GM12872 (cell line): ENCODE results near the gene HLA-DRA.

Experiments
- CTCF ChIP-seq: IDR thresholded peaks from 3 replicates; pipeline ENCODE4 v1.5.1; 2011; ENCODE audit warnings: low read depth, mild to moderate bottlenecking, low read length, moderate library complexity; ENCODE audit not compliant: insufficient read depth

HLA-DRA gene

GRCh38 chr6:32405656-32406055 is 34.0 kb upstream of the HLA-DRA start:
- no peak for TF ChIP-seq CTCF

GRCh38 chr6:32406197-32406596 is 33.5 kb upstream of the HLA-DRA start:
- TF ChIP-seq CTCF = no peak

DNA sequence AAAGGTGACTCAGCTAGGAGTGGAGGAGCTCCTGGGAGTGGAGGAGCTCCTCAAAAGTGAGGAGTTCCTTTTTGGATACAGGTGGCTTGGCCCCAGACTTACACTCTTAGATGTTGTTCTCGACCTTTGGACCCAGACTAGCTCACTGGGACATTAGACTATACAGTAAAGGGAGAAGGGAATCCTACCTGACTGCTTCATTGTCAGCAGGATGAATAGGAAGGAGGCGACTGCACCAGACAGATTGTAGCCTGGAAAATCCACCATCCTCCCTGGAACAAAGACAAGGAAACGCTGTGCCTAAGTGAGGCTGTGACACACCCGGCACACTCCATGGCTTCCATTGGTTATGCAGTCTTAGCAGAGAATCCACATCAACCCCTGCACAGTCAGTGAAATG is 32.8 kb upstream of the HLA-DRA start, which contains the start of gene BTNL2:
Gene BTNL2, minus strand, starts transcription at position 325 of the 400 bp plus-strand sequence. Its CDS starts 58 bp downstream, at position 267.
- no peak for TF ChIP-seq CTCF

GRCh38 chr6:32410906-32411305 is 28.8 kb upstream of the HLA-DRA start:
- no peak for TF ChIP-seq CTCF

GRCh38 chr6:32411566-32412327 is 27.9 kb upstream of the HLA-DRA start:
- no peak for TF ChIP-seq CTCF

DNA sequence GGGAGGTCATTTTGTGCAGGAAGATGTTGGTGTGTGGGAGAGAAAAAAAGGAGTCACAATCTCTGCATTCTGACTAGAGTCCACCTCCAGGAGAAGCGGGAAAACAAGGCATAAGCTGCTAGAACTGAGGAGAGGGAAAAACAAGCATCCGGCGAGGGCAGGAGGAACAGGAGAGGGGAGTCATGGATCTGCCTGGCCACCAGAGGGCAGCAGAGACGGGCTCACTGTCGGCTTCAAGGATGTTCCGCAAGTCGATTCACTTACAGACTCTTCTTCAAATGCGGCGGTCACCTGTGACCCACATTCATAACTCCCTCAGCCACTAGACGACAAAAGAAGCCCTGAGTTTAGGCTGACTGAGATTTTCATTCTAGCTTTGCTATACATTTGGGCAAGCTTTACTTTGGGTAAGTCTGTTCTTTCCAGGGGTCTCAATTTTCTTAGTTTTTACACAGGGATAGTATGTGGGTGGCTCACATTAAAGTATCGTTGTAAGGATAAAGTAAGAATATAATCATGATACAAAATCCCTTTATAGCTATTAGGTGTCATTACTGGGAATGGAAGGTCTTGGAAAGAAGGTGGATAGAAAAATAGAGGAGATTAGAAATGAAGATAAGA is 26.1 kb upstream of the HLA-DRA start:
- peak; percentile 98 for TF ChIP-seq CTCF

GRCh38 chr6:32415521-32416019 is 24.1 kb upstream of the HLA-DRA start:
- TF ChIP-seq CTCF = peak; percentile 98
